OCI-LY7 (cell line): ENCODE measurements around the gene MTURN.

Experiments
- CTCF ChIP-seq: fragments of 200-600 bp; sonication (generic); conservative IDR thresholded peaks from 2 replicates; pipeline ENCODE4 v1.5.1; 2014; ENCODE audit warnings: mild to moderate bottlenecking, antibody characterized with exemption, low read length, moderate library complexity, mixed read lengths
- EZH2phosphoT487 ChIP-seq: fragments of 200-600 bp; sonication (generic); IDR thresholded peaks from 2 replicates; pipeline ENCODE4 v1.6.1; 2018; ENCODE audit warnings: low read depth, borderline replicate concordance, mild to moderate bottlenecking, mixed run types, antibody characterized with exemption, low read length, moderate library complexity, mixed read lengths

DNA sequence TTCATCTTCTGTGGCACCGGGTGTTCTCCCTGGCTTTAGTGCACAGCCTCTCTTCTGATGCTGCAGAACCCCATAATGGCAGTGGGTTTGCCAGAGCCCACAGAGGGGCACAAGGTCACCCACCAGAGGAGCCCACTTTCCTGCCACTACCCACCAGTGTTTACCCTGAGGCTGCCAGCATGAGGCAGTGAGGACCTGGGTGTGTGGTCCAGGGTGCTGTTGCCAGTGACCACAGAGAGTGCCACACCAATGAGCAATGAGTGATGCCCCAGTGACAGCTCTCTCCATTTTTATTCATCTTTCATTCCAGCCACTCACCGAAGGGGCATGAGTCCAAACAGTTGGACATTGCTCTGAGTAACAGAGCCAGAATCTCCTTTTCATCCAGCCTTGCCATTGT lies 34.8 kb downstream of the MTURN start:
- TF ChIP-seq CTCF = no peak
- no peak for TF ChIP-seq EZH2phosphoT487
